ENCODE measurements around the gene RPP25. TPM values are rescaled to one million over a fixed set of nuclear protein-coding genes. Genes with fewer than 3 reads are reported as not detected.
A peak's percentile ranks its signal among the peaks of the same experiment; 100 is the strongest.

The RPP25 gene
- total and polyA plus RNA-seq, 2 of the 13 experiments (the other 11 are each of a cell fraction or from before 2014, with no cell fraction given): 0.05 to 0.11 TPM

- no peak for TF ChIP-seq THYN1 (CRISPR knock-in tag; IDR thresholded peaks at IDR 0.05; ENCODE audit: borderline replicate concordance, low read depth)
- peak; percentile 29; the same call in 1 of the 2 replicates for TF ChIP-seq FOSL2 (CRISPR knock-in tag; IDR thresholded peaks at IDR 0.05)
- intact Hi-C loops (cut with micrococcal nuclease; ENCODE audit: unreplicated experiment) (no loop called here), in situ Hi-C loops (cut with HindIII; ENCODE audit: extremely low pct_ligation_motif_present, low pct_unique_long_range_greater_than_20kb) (no loop called here)
- H4K20me1 ChIP-seq (ENCODE audit: insufficient read depth, low read length): no peaks in the 10 kb centered on the region
- DNase-seq (ENCODE audit: low spot score): no peak
- no peaks in the 10 kb centered on the region for H3K9me3 ChIP-seq (ENCODE audit: low read length)
- BruUV-seq (replicated peaks): no TSS peak
- no peak overlapping the region for H3K27ac ChIP-seq (ENCODE audit: extremely low read length, insufficient read depth, low read length)
- 0 out of 2 replicates have a peak, but pooled peaks cover 7% of the 10 kb centered on the region for H3K4me1 ChIP-seq (ENCODE audit: insufficient read depth, low read length)
- H2AFZ ChIP-seq (ENCODE audit: low read length): no peak overlapping the region
- no peak overlapping the region for H3K4me3 ChIP-seq (replicated peaks in 1 of 3; ENCODE audit: insufficient read depth in 1 of 3, low read depth in 2 of 3, low read length in 3 of 3)
- WGBS (ENCODE audit: low lambda C conversion rate): 2% methylated on average over 4 of the region's 4 CpGs
- ChIA-PET CTCF (ENCODE audit: low intra/inter-chr PET ratio, low total read pairs) (no interaction called here), POLR2A (no interaction called here)
- H3K4me2 ChIP-seq (ENCODE audit: low read depth, low read length): no peak overlapping the region
- H3K36me3 ChIP-seq (replicated peaks in 1 of 2; ENCODE audit: control insufficient read depth in 1 of 2, insufficient read depth in 2 of 2, low read length in 2 of 2): no peaks in the 10 kb centered on the region
- no peaks in the 10 kb centered on the region for H3K79me2 ChIP-seq (ENCODE audit: insufficient read depth, low read length)
- ATAC-seq: no peak
- H3K27me3 ChIP-seq (ENCODE audit: control insufficient read depth in 1 of 2, insufficient read depth in 2 of 2, low read length in 2 of 2): peaks cover under 1 to 27% of the 10 kb centered on the region in 2 experiments; a peak in 4 of 5 replicates
- H3K9ac ChIP-seq (ENCODE audit: insufficient read depth, low read depth, low read length): no peak overlapping the region
- no peak for FAIRE-seq
These were observed 27.2 kb upstream of the RPP25 start for GRCh38 chr15:74983725-74984231.

- no peak for FAIRE-seq
- Histone ChIP-seq H3K27me3 (ENCODE audit: control insufficient read depth in 1 of 2, insufficient read depth in 2 of 2, low read length in 2 of 2) (peaks cover 1 to 33% of the 10 kb centered on the region in 2 experiments; a peak in 4 of 5 replicates), H3K4me2 (ENCODE audit: low read depth, low read length) (no peak overlapping the region), H4K20me1 (ENCODE audit: insufficient read depth, low read length) (no peaks in the 10 kb centered on the region), H3K36me3 (replicated peaks in 1 of 2; ENCODE audit: control insufficient read depth in 1 of 2, insufficient read depth in 2 of 2, low read length in 2 of 2) (no peaks in the 10 kb centered on the region), H3K4me1 (ENCODE audit: insufficient read depth, low read length) (0 out of 2 replicates have a peak, but pooled peaks cover 7% of the 10 kb centered on the region), H2AFZ (ENCODE audit: low read length) (no peak overlapping the region), H3K27ac (ENCODE audit: extremely low read length, insufficient read depth, low read length) (no peak overlapping the region), H3K79me2 (ENCODE audit: insufficient read depth, low read length) (no peaks in the 10 kb centered on the region), H3K9ac (ENCODE audit: insufficient read depth, low read depth, low read length) (no peak overlapping the region), H3K4me3 (replicated peaks in 1 of 3; ENCODE audit: insufficient read depth in 1 of 3, low read depth in 2 of 3, low read length in 3 of 3) (no peak overlapping the region), H3K9me3 (ENCODE audit: low read length) (no peaks in the 10 kb centered on the region)
- in situ Hi-C loops (cut with HindIII; ENCODE audit: extremely low pct_ligation_motif_present, low pct_unique_long_range_greater_than_20kb): no loop called here
- TF ChIP-seq MXD3 (CRISPR knock-in tag; IDR thresholded peaks at IDR 0.05): no peak
- CTCF ChIA-PET (ENCODE audit: low intra/inter-chr PET ratio, low total read pairs): no interaction called here
- POLR2A ChIA-PET: interaction anchor here (1.1 kb wide), 1 partner anchor 13 kb away, joined by 3 read pairs; no protein-coding TSS in a partner anchor
- BruUV-seq (replicated peaks): no TSS peak
- no peak for ATAC-seq
- intact Hi-C loops (cut with micrococcal nuclease; ENCODE audit: unreplicated experiment): no loop called here
- no peak for DNase-seq (ENCODE audit: low spot score)
- WGBS (ENCODE audit: low lambda C conversion rate): 24% methylated on average over 5 of the region's 5 CpGs
These were observed 25.6 kb upstream of the RPP25 start for GRCh38 chr15:74982183-74982582.

Data from HepG2 (cell line).